ENCODE measurements around the gene AGAP1. TPM values are rescaled to one million over a fixed set of nuclear protein-coding genes. Genes with fewer than 3 reads are reported as not detected.

The AGAP1 gene
- polyA plus RNA-seq, 1 donor from 2014 or later: 17.4 TPM

- no peak for TF ChIP-seq REST (IDR thresholded peaks at IDR 0.05; ENCODE audit: borderline replicate concordance)
These were observed 253.3 kb downstream of the AGAP1 start (continued) for GRCh38 chr2:235747001-235747785.

- H3K36me3 ChIP-seq (ENCODE audit: insufficient read depth, low read length): no peaks in the 10 kb centered on the region
- no peaks in the 10 kb centered on the region for H4K20me1 ChIP-seq (ENCODE audit: insufficient read depth)
- H3K9ac ChIP-seq (ENCODE audit: low read length): no peak overlapping the region
- H3K79me2 ChIP-seq (replicated peaks; ENCODE audit: insufficient read depth, low read length): no peaks in the 10 kb centered on the region
- H3K9me3 ChIP-seq (ENCODE audit: low read length): no peaks in the 10 kb centered on the region
- no peak overlapping the region for H3K27ac ChIP-seq (ENCODE audit: low read length)
- H3F3A ChIP-seq (ENCODE audit: insufficient read depth, low read length, poor library complexity, severe bottlenecking): no peaks in the 10 kb centered on the region
- H3K4me2 ChIP-seq (ENCODE audit: low read length): no peak overlapping the region
- TF ChIP-seq EP300 (conservative IDR thresholded peaks at IDR 0.05; ENCODE audit: poor library complexity, severe bottlenecking) (no peak), RAD21 (conservative IDR thresholded peaks at IDR 0.05) (no peak), EZH2 (IDR thresholded peaks at IDR 0.05; ENCODE audit: borderline replicate concordance, insufficient read depth, low read length, poor library complexity, severe bottlenecking) (no peak), REST (IDR thresholded peaks at IDR 0.05; ENCODE audit: borderline replicate concordance) (no peak), SMC3 (conservative IDR thresholded peaks at IDR 0.05; ENCODE audit: poor library complexity) (no peak), MXI1 (conservative IDR thresholded peaks at IDR 0.05; ENCODE audit: poor library complexity, severe bottlenecking) (no peak), TAF1 (IDR thresholded peaks at IDR 0.05; ENCODE audit: low read depth) (no peak), CTCF (IDR thresholded peaks at IDR 0.05; ENCODE audit: poor library complexity, severe bottlenecking) (no peak), POLR2AphosphoS5 (IDR thresholded peaks at IDR 0.05) (no peak)
- H3K9me2 ChIP-seq (ENCODE audit: insufficient read depth, low read length): no peaks in the 10 kb centered on the region
- H2AFZ ChIP-seq (ENCODE audit: low read depth, low read length): no peak overlapping the region
- H3K27me3 ChIP-seq (ENCODE audit: insufficient read depth, low read depth, low read length): no peaks in the 10 kb centered on the region
- H3K4me3 ChIP-seq (ENCODE audit: low read length): no peak overlapping the region
These were observed 253.9 kb downstream of the AGAP1 start for GRCh38 chr2:235747786-235748091.

All from neural cell (in vitro differentiated cells).